Endothelial cell of umbilical vein (primary cell): ENCODE results near the gene DENND2C. TPM values are rescaled to one million over a fixed set of nuclear protein-coding genes. Genes with fewer than 3 reads are reported as not detected.

Experiments used
- BruUV-seq: library from RNA; stranded (reverse); fragments of 400-500 nt; replicated peaks from 2 replicates; lab custom pipeline; 2021; lab: Mats Ljungman, UMichigan
- CTCF ChIA-PET: fragments of 300-600, 350-600 bp; sonication (Branson Sonifier 250); formaldehyde crosslinking; loops from one replicate; lab custom pipeline; 2021; ENCODE audit warnings: antibody characterized with exemption, inconsistent platforms; lab: Charles Lee
- POLR2A ChIA-PET: fragments of 300-600, 350-600 bp; sonication (Branson Sonifier 250); formaldehyde crosslinking; loops from one replicate; lab custom pipeline; 2021; ENCODE audit warnings: antibody characterized with exemption, inconsistent platforms; lab: Charles Lee
- DNase-seq: peaks from one replicate; pipeline ENCODE4 v3.0.0-alpha.2; 2011; ENCODE audit warnings: low read depth, low spot score
- FAIRE-seq: peaks from 2 replicates; lab custom pipeline; 2011; peaks lifted over from hg19 to GRCh38; lab: Jason Lieb, UNC
- H2AFZ ChIP-seq: 2 replicates; pipeline ENCODE4 v1.6.0; 2012; ENCODE audit warnings: low read depth, low read length, control low read depth, inconsistent platforms
- H3K27ac ChIP-seq: 2 replicates; pipeline ENCODE4 v1.5.1; 2011; ENCODE audit warnings: low read depth, mild to moderate bottlenecking, control low read depth, low read length, moderate library complexity; ENCODE audit not compliant: insufficient read depth
- H3K27me3 ChIP-seq, 2 experiments: 2 replicates each; pipeline versions ENCODE4 v1.6.0 to v1.6.1; 2011; ENCODE audit warnings: low read length in 2 of 2, mixed read lengths in 1 of 2; ENCODE audit not compliant: control insufficient read depth in 2 of 2, insufficient read depth in 2 of 2
- H3K36me3 ChIP-seq, 2 experiments: 2 replicates in 1 of 2; 3 replicates in 1 of 2; pipeline ENCODE4 v1.5.1; 2011; ENCODE audit warnings: low read length in 2 of 2, mild to moderate bottlenecking in 1 of 2, moderate library complexity in 1 of 2; ENCODE audit not compliant: control insufficient read depth in 2 of 2, insufficient read depth in 2 of 2; ENCODE audit errors: extremely low read depth in 1 of 2
- H3K4me1 ChIP-seq: 3 replicates; pipeline ENCODE4 v1.5.1; 2011; ENCODE audit warnings: mild to moderate bottlenecking, low read length; ENCODE audit not compliant: control insufficient read depth, insufficient read depth; ENCODE audit errors: extremely low read depth
- H3K4me2 ChIP-seq: 2 replicates; pipeline ENCODE4 v1.6.1; 2011; ENCODE audit warnings: low read length, control low read depth, mixed read lengths; ENCODE audit not compliant: insufficient read depth
- H3K4me3 ChIP-seq, 3 experiments: fragments of 200-600 bp in 1 of 3; sonication (generic), shearing (Covaris generic) in 1 of 3; replicated peaks in 1 of 3; 2 replicates each; pipeline ENCODE4 v1.5.1; 2011 to 2016; ENCODE audit warnings: control low read depth in 3 of 3, low read length in 3 of 3, mild to moderate bottlenecking in 2 of 3, inconsistent platforms in 1 of 3, low read depth in 1 of 3, moderate library complexity in 1 of 3; ENCODE audit not compliant: insufficient read depth in 1 of 3
- H3K79me2 ChIP-seq: 2 replicates; pipeline ENCODE4 v1.6.0; 2012; ENCODE audit warnings: low read length, inconsistent platforms; ENCODE audit not compliant: control insufficient read depth, insufficient read depth
- H3K9ac ChIP-seq: replicated peaks from 2 replicates; pipeline ENCODE3; 2011; ENCODE audit warnings: low read length, control low read depth; ENCODE audit not compliant: insufficient read depth; ENCODE audit errors: extremely low read depth
- H3K9me1 ChIP-seq: replicated peaks from 3 replicates; pipeline ENCODE4 v1.6.0; 2011; ENCODE audit warnings: mild to moderate bottlenecking, low read length; ENCODE audit not compliant: control insufficient read depth, insufficient read depth; ENCODE audit errors: extremely low read depth
- H3K9me3 ChIP-seq: replicated peaks from 2 replicates; pipeline ENCODE4 v1.5.1; 2012; ENCODE audit warnings: low read length, inconsistent platforms; ENCODE audit not compliant: control insufficient read depth, insufficient read depth
- H4K20me1 ChIP-seq: replicated peaks from 2 replicates; pipeline ENCODE3; 2011; ENCODE audit warnings: mild to moderate bottlenecking, low read length; ENCODE audit not compliant: control insufficient read depth, insufficient read depth; ENCODE audit errors: extremely low read depth
- CTCF ChIP-seq, 2 donors: IDR thresholded peaks; 1 replicate in 1 of 2; 2 replicates in 1 of 2; pipeline ENCODE4 v1.5.1; 2011; ENCODE audit warnings: low read length in 2 of 2, mild to moderate bottlenecking in 2 of 2, moderate library complexity in 2 of 2, control low read depth in 1 of 2, inconsistent platforms in 1 of 2, low read depth in 1 of 2; ENCODE audit not compliant: insufficient read depth in 1 of 2; ENCODE audit errors: extremely low read depth in 1 of 2
- EZH2 ChIP-seq: IDR thresholded peaks from 2 replicates; pipeline ENCODE4 v1.6.1; 2012; ENCODE audit warnings: borderline replicate concordance, low read depth, mild to moderate bottlenecking, moderate library complexity, low read length, inconsistent platforms; ENCODE audit not compliant: severe bottlenecking
- FOS ChIP-seq: IDR thresholded peaks from 2 replicates; pipeline ENCODE4 v1.6.1; 2011; ENCODE audit warnings: mild to moderate bottlenecking, low read length, moderate library complexity, borderline replicate concordance; ENCODE audit not compliant: insufficient read depth
- GATA2 ChIP-seq: IDR thresholded peaks from 2 replicates; pipeline ENCODE4 v1.7.0; 2011; ENCODE audit warnings: low read depth, mild to moderate bottlenecking, moderate library complexity, mixed read lengths, low read length; ENCODE audit not compliant: insufficient read length, insufficient read depth
- POLR2A ChIP-seq: IDR thresholded peaks from 2 replicates; pipeline ENCODE4 v1.6.1; 2012; ENCODE audit warnings: low read depth, mild to moderate bottlenecking, control low read depth, low read length
- POLR2AphosphoS5 ChIP-seq: IDR thresholded peaks from 2 replicates; pipeline ENCODE4 v1.6.1; 2012; ENCODE audit warnings: low read depth, mild to moderate bottlenecking, control low read depth, low read length, moderate library complexity; ENCODE audit not compliant: insufficient read depth
- dilution Hi-C: fragments of 300-500 bp; cut with MboI; formaldehyde crosslinking; loops from one replicate; pipeline ENCODE4 v1.15.0; 2019; ENCODE audit warnings: low sequenced_read_pairs; ENCODE audit not compliant: extremely low pct_ligation_motif_present
- intact Hi-C: fragments of 100-400 bp; cut with micrococcal nuclease; formaldehyde crosslinking; loops from one replicate; pipeline ENCODE4 v1.10.0; 2022
- polyA plus RNA-seq, 4 experiments: library from polyadenylated mRNA; depleted of rRNA in 3 of 4; stranded (reverse) in 3 of 4; unstranded in 1 of 4; fragments of >200 nt; gene quantifications; 2 replicates each; pipeline versions ENCODE4 v1.2.1 to v1.2.3, GENCODE V29; 2011 to 2012; ENCODE audit warnings: missing spikeins in 1 of 4
- total RNA-seq: library from RNA; stranded (reverse); gene quantifications from 2 replicates; pipeline ENCODE4 v1.2.3, GENCODE V29; 2021
- TF ChIP-seq, protein P1 (sequence below): IDR thresholded peaks from 2 replicates; pipeline ENCODE4 v1.6.1; 2011; ENCODE audit not compliant: insufficient read depth, insufficient read length

DENND2C gene
- total and polyA plus RNA-seq, 2 donors (not counting 3 experiments of a cell fraction or from before 2014, with no cell fraction given), result 0.12 to 0.22 TPM

GRCh38 chr1:114558544-114558943 is 111.3 kb downstream of the DENND2C start:
- POLR2A ChIA-PET, result no interaction called here
- CTCF ChIA-PET, result no interaction called here
- BruUV-seq, result no TSS peak
- DNase-seq (no peak), FAIRE-seq (no peak)
- Histone ChIP-seq H3K4me1 (no peaks in the 10 kb centered on the region), H3K9me1 (no peaks in the 10 kb centered on the region), H3K4me3 (no peak overlapping the region), H3K27me3 (no peaks in the 10 kb centered on the region), H2AFZ (no peak overlapping the region), H3K27ac (no peak overlapping the region), H3K9ac (no peak overlapping the region), H3K9me3 (no peaks in the 10 kb centered on the region), H3K4me2 (no peak overlapping the region), H3K79me2 (no peaks in the 10 kb centered on the region), H3K36me3 (no peaks in the 10 kb centered on the region), H4K20me1 (no peaks in the 10 kb centered on the region)
- intact Hi-C loops, result loop anchor here (5.0 kb wide), 1 partner anchor 211 kb away; no protein-coding TSS in a partner anchor
- dilution Hi-C loops, result no loop called here
- TF ChIP-seq, protein P1, sequence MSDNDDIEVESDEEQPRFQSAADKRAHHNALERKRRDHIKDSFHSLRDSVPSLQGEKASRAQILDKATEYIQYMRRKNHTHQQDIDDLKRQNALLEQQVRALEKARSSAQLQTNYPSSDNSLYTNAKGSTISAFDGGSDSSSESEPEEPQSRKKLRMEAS, result no peak
- TF ChIP-seq POLR2AphosphoS5 (no peak), GATA2 (no peak), CTCF (IDR thresholded peaks at IDR 0.05; ENCODE audit: extremely low read depth in 1 of 2, insufficient read depth in 1 of 2, low read depth in 1 of 2, low read length in 2 of 2) (no peak), FOS (no peak), POLR2A (no peak), EZH2 (no peak)
